DMS79 treated with DMSO at 0.1 percent for 48 hours (cell line): ENCODE measurements around the gene SLC23A2.

Source experiments
- DNase-seq: peaks from one replicate; lab custom pipeline; 2025; lab: John Stamatoyannopoulos, UW

The SLC23A2 gene

GRCh38 chr20:4966826-4967751, 34.2 kb downstream of the SLC23A2 start:
- DNase-seq = no peak

- DNase-seq = no peak
Measured at GRCh38 chr20:4962241-4962855, 39.0 kb downstream of the SLC23A2 start.

GRCh38 chr20:4961746-4962145, 39.6 kb downstream of the SLC23A2 start:
- no peak for DNase-seq

DNA sequence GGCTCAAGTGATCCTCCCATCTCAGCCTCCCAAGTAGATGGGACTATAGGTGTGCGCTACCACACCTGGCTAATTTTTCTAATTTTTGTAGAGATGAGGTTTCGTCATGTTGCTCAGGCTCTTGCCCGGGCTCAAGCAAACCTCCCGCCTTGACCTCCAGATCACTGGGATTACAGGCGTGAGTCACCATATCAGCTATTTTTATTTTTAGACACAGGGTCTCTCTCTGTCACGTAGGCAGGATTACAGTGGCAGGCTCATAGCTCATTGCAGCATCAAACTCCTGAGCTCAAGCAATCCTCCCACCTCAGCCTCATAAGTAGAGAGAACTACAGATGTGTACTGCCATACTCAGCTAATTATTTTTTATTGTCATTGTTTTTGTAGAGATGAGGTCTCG, 41.7 kb downstream of the SLC23A2 start:
- DNase-seq = no peak

DNA sequence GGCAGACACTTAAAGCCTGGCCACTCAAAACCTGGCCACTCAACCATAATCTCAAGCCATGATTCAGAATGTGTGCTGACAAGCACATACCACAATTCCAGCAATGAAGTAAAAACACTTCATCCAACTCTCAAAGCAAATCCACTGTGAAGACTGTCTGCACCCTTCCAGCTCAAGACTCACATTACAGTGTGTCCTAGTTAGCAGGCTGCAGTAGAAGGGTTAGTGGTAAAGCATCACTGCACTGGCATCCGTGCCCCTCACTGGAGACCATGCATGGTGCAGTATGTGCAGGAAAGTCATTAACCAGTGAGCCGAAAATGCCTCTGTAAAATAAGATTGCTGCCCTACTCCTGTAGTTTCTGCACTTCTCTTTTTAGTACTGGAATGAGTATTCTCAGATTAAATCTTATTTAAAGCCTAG, 43.4 kb downstream of the SLC23A2 start:
- peak; percentile 66 for DNase-seq

DNA sequence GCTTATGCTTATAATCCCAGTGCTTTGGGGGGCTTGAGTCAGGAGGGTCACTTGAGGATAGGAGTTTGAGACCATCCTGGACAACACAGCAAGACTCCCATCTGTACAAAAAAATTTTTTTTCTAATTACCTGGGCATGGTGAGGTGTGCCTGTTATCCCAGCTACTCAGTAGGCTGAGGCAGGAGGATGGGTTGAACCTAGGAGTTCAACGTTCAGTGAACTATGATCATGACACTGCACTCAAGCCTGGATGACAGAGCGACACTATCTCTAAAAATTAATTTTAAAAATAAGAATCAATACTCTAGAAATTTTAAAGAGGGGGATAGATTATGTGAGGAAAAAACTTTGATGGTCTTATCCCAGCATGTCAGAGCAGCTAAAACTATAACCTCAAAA, 44.1 kb downstream of the SLC23A2 start:
- no peak for DNase-seq

GRCh38 chr20:4956200-4956810, 45.0 kb downstream of the SLC23A2 start:
- peak; percentile 63 for DNase-seq

DNA sequence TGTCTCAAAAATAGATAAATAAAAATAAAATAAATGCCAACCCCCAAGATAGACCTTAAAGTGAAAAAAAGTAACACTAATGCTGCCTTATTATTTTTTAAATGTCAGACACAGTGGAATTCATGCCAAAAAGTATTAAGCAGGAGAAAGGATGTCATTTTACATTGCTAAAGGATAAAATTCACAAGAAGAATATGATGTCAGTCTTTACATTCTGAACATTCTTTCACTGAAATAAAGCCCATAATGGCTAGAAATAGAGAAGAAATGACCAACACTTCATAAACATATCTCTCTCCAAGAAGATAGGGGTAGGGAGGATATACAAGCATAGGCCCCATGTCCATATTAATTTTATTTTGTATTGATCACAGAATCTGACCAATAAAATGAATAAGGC, 47.4 kb downstream of the SLC23A2 start:
- DNase-seq = no peak

DNA sequence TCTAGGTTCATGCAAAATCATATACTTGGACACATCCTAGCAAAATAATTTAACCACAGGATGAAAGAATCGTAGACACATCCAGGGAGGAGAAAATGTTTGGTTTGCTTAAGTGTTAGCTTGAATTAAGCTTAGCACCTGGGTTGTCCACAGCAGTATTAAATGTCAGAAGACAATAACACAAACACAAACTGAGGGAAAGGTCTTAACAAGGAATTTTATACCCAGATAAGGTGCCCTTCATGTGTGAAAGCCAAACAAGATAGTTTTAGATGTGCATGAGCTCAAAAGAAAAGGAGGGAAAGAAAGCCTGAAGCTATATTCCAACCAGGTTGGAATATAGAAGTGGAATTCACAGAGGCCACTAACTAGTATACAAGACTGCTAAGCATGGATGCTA, 49.1 kb downstream of the SLC23A2 start:
- DNase-seq = no peak

- no peak for DNase-seq
Measured at GRCh38 chr20:4951299-4951698, 50.0 kb downstream of the SLC23A2 start.

- DNase-seq = no peak
Measured at GRCh38 chr20:4950841-4951240, 50.5 kb downstream of the SLC23A2 start.

- no peak for DNase-seq
Measured at GRCh38 chr20:4950437-4950836, 50.9 kb downstream of the SLC23A2 start.

GRCh38 chr20:4949833-4950178, 51.5 kb downstream of the SLC23A2 start:
- DNase-seq = no peak

DNA sequence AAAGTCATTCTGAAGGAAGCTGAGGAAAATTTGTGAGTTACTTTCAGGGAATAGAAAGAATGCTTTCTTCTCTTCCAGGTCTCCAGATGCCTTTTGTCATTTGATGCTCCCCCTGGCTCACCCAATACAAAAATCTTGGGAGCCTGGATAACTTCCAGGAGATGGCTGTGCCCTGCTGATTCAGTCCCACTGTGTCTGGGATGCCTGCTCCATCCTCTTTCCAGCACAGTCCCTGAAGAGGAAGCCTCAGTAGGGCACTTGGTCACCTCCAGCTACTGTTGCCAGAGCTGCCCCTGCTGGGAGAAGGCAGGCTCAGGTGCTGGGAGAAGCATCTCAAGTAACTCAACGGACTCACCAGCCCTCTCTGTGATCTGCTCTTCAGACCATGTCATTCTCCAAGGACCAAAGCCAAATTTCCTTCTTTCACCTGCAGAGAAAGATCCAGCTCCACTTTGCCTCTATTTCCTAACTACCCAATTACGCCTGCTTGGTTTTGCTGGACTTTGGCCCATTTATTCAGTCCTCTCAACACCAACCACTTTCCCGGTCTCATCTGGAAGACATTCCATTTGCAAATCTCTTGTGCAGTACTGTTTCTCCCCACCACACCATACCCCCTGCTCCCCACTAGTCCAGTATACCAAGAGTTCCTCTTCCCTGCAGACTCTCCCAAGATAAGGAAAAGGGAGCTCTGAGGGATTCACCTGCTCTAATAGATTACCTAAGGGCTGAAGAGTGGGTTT, 53.3 kb downstream of the SLC23A2 start:
- peak; percentile 46 for DNase-seq

GRCh38 chr20:4946986-4947385, 54.3 kb downstream of the SLC23A2 start:
- DNase-seq = no peak

GRCh38 chr20:4946585-4946984, 54.7 kb downstream of the SLC23A2 start:
- no peak for DNase-seq

GRCh38 chr20:4944518-4945313, 56.6 kb downstream of the SLC23A2 start:
- DNase-seq = peak; percentile 92

- no peak for DNase-seq
Measured at GRCh38 chr20:4942331-4942730, 59.0 kb downstream of the SLC23A2 start.

DNA sequence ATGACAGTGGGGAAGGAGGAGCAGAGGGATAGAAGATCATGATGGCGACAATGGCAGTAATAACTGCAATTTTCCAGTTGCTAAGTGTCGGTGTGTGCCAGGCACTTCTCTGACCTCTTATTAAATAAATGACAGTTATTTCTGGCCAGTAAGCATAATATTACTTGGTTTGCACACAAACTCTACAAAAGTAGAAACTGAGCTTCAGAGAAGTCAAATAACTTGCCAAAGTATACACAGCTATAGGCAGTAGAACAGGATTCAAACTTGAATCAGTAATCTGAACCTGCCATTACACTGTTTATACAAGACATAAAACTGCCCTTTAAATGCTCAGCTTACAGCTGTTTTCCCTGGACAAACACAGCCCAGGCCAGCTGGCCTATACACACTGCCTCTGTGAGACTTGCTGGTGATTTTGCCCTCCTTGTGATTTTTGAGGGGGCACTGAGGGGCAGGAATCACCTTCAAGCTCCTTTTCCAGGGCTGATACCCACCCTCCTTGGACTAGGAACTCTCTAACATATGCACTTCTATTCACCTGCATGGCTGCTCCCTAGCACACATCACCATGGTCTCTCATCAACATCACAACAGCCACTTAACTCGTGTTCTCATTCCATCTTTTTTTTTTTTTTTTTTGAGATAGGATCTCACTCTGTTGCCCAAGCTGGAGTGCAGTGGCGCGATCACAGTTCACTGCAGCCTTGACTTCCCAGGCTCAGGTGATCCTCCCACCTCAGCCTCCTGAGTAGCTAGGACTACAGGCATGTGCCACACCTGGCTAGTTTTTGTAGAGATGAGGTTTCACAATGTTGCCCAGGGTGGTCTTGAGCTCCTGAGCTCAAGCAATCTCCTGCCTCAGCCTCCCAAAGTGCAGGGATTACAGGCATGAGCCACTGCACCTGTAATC, 63.6 kb downstream of the SLC23A2 start:
- no peak for DNase-seq

DNA sequence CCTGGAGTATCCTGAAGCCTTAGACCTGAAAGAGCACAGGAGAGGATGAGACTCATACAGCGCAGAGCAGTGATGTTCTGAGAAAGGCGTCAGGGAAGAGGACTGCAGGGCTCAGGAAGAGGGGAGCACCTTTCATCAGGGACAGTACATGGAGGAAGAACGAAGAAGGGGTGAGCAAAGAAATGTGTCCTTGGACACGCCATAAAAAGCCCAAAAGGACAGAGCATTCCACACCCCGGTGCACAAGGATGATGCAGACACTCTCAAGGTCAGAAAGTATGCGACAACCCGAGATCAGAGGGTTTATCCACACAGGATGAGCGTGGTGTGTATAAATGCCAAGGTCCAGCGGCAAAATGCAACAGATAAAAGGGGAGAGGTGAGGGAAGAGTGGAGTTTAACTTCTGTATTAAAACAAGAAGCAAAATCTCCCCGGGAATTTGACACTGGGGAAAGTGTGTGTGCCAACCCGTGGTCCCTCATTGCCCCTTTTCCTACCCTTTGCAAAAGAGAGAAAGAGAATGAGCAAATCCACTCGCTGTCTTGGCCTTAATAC, 64.4 kb downstream of the SLC23A2 start:
- DNase-seq = no peak
